GM12878 (cell line): ENCODE results near the gene SYT1. TPM values are rescaled to one million over a fixed set of nuclear protein-coding genes. Genes with fewer than 3 reads are reported as not detected.
"Not testable (repeated sequence)": the region's sequence is repeated elsewhere in the genome, so short reads cannot be mapped to it uniquely, and the experiment has no call there.

Source experiments
- ATAC-seq: fragments of 200-7000 bp; cut with Tn5 transposase; 3 replicates; pipeline ENCODE4 v1.9.1; 2020; ENCODE audit warnings: mild to moderate bottlenecking, moderate library complexity
- BruUV-seq: library from RNA; stranded (reverse); fragments of 400-500 nt; replicated peaks from 2 replicates; lab custom pipeline; 2021; lab: Mats Ljungman, UMichigan
- CTCF ChIA-PET: fragments of 300-600 bp; sonication (Branson Sonifier 250); formaldehyde crosslinking; extraction: SDS; loops from one replicate; lab custom pipeline; 2021; ENCODE audit warnings: inconsistent platforms; lab: Yijun Ruan, JAX
- POLR2A ChIA-PET: fragments of 350-600 bp; formaldehyde crosslinking; extraction: SDS; loops from one replicate; lab custom pipeline; 2021; ENCODE audit warnings: inconsistent platforms; lab: Charles Lee
- RAD21 ChIA-PET: fragments of 300-600 bp; sonication (Branson Sonifier 250); formaldehyde crosslinking; loops from one replicate; lab custom pipeline; 2023; ENCODE audit warnings: antibody characterized with exemption; ENCODE audit not compliant: unreplicated experiment; lab: Charles Lee
- SMC1A ChIA-PET: fragments of 300-600 bp; sonication (Branson Sonifier 250); formaldehyde crosslinking; loops from one replicate; lab custom pipeline; 2023; ENCODE audit not compliant: unreplicated experiment, uncharacterized antibody; lab: Charles Lee
- DNase-seq: peaks from one replicate; pipeline ENCODE4 v3.0.0-alpha.2; 2011; ENCODE audit warnings: low read depth, low spot score
- FAIRE-seq: peaks from 3 replicates; lab custom pipeline; 2011; peaks lifted over from hg19 to GRCh38; lab: Jason Lieb, UNC
- H2AFZ ChIP-seq: 2 replicates; pipeline ENCODE4 v1.6.0; 2011; ENCODE audit warnings: low read depth, low read length, control low read depth; ENCODE audit not compliant: control insufficient read depth
- H3K27ac ChIP-seq: 2 replicates; pipeline ENCODE4 v1.5.1; 2011; ENCODE audit warnings: control low read depth; ENCODE audit not compliant: control insufficient read depth, insufficient read depth
- H3K27me3 ChIP-seq, 2 experiments: replicated peaks in 1 of 2; 2 replicates each; pipeline versions ENCODE4 v1.6.0 to v1.6.1; 2011; ENCODE audit warnings: low read length in 1 of 2; ENCODE audit not compliant: control insufficient read depth in 2 of 2, insufficient read depth in 2 of 2
- H3K36me3 ChIP-seq, 2 experiments: 2 replicates each; pipeline ENCODE4 v1.5.1; 2011; ENCODE audit warnings: low read length in 1 of 2; ENCODE audit not compliant: control insufficient read depth in 2 of 2, insufficient read depth in 2 of 2
- H3K4me1 ChIP-seq: 2 replicates; pipeline ENCODE4 v1.6.1; 2011; ENCODE audit warnings: mild to moderate bottlenecking, low read length, moderate library complexity, mixed read lengths; ENCODE audit not compliant: control insufficient read depth, insufficient read depth
- H3K4me2 ChIP-seq: 2 replicates; pipeline ENCODE4 v1.6.0; 2011; ENCODE audit warnings: control low read depth; ENCODE audit not compliant: control insufficient read depth, insufficient read depth
- H3K4me3 ChIP-seq: fragments of 200-600 bp; sonication (generic); 2 replicates; pipeline ENCODE4 v1.5.1; 2016
- H3K79me2 ChIP-seq: 2 replicates; pipeline ENCODE4 v1.6.0; 2011; ENCODE audit warnings: low read length; ENCODE audit not compliant: control insufficient read depth, insufficient read depth
- H3K9ac ChIP-seq: 2 replicates; pipeline ENCODE4 v1.8.0; 2011; ENCODE audit warnings: low read length, control low read depth, mixed read lengths; ENCODE audit not compliant: control insufficient read depth, insufficient read depth
- H3K9me3 ChIP-seq: replicated peaks from 3 replicates; pipeline ENCODE4 v1.5.1; 2011; ENCODE audit warnings: mild to moderate bottlenecking, low read length; ENCODE audit not compliant: control insufficient read depth, insufficient read depth
- H4K20me1 ChIP-seq: 2 replicates; pipeline ENCODE4 v1.6.0; 2011; ENCODE audit not compliant: control insufficient read depth, insufficient read depth
- CBX5 ChIP-seq: sonication (generic); IDR thresholded peaks from 2 replicates; pipeline ENCODE4 v1.6.1; 2016; ENCODE audit warnings: low read depth, moderate library complexity, mild to moderate bottlenecking, inconsistent platforms
- MEF2B ChIP-seq: fragments of 450-650 bp; IDR thresholded peaks from 2 replicates; pipeline ENCODE4 v1.6.1; 2018; ENCODE audit warnings: mild to moderate bottlenecking, moderate library complexity; ENCODE audit not compliant: partially characterized antibody, poor library complexity, severe bottlenecking
- SMAD1 ChIP-seq: fragments of 450-650 bp; IDR thresholded peaks from 2 replicates; pipeline ENCODE4 v1.6.1; 2018; ENCODE audit warnings: mild to moderate bottlenecking, low read depth; ENCODE audit not compliant: partially characterized antibody
- WGBS: methylation state at CpG from one replicate; pipeline ENCODE4 v1.1.6; 2016; ENCODE audit warnings: low lambda C conversion rate; ENCODE audit not compliant: insufficient replicate concordance, insufficient coverage; ENCODE audit errors: missing lambda C conversion rate; 5-methylcytosine and 5-hydroxymethylcytosine counted together
- in situ Hi-C: fragments of 300-500 bp; cut with MboI; formaldehyde crosslinking; loops from 9 replicates; pipeline ENCODE4 v1.14.3; 2018; ENCODE audit warnings: mixed read lengths
- intact Hi-C: fragments of 100-400 bp; cut with micrococcal nuclease; formaldehyde crosslinking; loops from one replicate; pipeline ENCODE4 v1.14.2; 2022; ENCODE audit not compliant: unreplicated experiment
- polyA plus RNA-seq, 11 experiments: library from polyadenylated mRNA; depleted of rRNA in 4 of 11; unstranded in 6 of 11; stranded (reverse) in 5 of 11; fragments of >200 nt; fragmentation: Nextera tagmentation in 4 of 11; fragmentation: Illumina TruSeq in 1 of 11; extraction: Ambion mirVana in 4 of 11; extraction: Trizol in 1 of 11; gene quantifications; 1 replicate in 1 of 11; 2 replicates in 10 of 11; pipeline versions ENCODE4 v1.2.1 to v1.2.3, GENCODE V29; 2011 to 2016; ENCODE audit warnings: inconsistent platforms in 2 of 11, missing spikeins in 2 of 11, low read depth in 1 of 11
- total RNA-seq, 4 experiments: library from RNA; depleted of rRNA in 3 of 4; stranded (reverse); fragments of >200 nt in 3 of 4; fragmentation: Illumina TruSeq in 1 of 4; extraction: Trizol in 1 of 4; gene quantifications; 2 replicates each; pipeline versions ENCODE4 v1.2.1 to v1.2.3, GENCODE V29; 2013 to 2021
- TF ChIP-seq, protein P1 (sequence below): fragments of 450-650 bp; IDR thresholded peaks from 2 replicates; pipeline ENCODE4 v1.6.1; 2016; ENCODE audit warnings: mild to moderate bottlenecking
- TF ChIP-seq, protein P2 (sequence below): fragments of 450-650 bp; IDR thresholded peaks from 2 replicates; pipeline ENCODE4 v1.6.1; 2017; ENCODE audit warnings: borderline replicate concordance

SYT1 gene
- total and polyA plus RNA-seq, 10 of the 15 experiments (the other 5 are each of a cell fraction or from before 2014, with no cell fraction given): 0.10 to 0.28 TPM; not detected in 8

DNA sequence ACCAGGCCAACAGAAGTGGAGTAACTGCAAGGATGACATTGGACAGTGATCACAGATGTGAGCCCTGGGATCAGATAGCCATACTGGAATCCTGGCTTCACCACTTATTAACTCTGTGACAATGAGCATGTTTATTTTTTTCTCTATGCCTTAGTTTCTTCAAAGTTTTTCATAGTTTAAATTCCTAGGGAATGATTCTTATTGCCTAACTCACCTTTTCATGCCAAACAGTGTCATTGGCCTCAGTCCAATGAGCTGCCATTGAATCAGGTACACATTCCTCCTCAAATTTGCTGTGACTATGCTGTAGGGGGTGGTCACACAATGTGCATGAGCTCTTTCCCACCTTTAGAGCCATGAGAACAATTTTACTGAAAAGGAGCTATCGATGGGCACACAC lies 342.3 kb downstream of the SYT1 start (continued):
- TF ChIP-seq, protein P1, sequence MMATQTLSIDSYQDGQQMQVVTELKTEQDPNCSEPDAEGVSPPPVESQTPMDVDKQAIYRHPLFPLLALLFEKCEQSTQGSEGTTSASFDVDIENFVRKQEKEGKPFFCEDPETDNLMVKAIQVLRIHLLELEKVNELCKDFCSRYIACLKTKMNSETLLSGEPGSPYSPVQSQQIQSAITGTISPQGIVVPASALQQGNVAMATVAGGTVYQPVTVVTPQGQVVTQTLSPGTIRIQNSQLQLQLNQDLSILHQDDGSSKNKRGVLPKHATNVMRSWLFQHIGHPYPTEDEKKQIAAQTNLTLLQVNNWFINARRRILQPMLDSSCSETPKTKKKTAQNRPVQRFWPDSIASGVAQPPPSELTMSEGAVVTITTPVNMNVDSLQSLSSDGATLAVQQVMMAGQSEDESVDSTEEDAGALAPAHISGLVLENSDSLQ: no peak
- TF ChIP-seq, protein P2, sequence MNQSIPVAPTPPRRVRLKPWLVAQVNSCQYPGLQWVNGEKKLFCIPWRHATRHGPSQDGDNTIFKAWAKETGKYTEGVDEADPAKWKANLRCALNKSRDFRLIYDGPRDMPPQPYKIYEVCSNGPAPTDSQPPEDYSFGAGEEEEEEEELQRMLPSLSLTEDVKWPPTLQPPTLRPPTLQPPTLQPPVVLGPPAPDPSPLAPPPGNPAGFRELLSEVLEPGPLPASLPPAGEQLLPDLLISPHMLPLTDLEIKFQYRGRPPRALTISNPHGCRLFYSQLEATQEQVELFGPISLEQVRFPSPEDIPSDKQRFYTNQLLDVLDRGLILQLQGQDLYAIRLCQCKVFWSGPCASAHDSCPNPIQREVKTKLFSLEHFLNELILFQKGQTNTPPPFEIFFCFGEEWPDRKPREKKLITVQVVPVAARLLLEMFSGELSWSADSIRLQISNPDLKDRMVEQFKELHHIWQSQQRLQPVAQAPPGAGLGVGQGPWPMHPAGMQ: no peak
- no peak for TF ChIP-seq SMAD1
- TF ChIP-seq CBX5: no peak
- no peak for TF ChIP-seq MEF2B

DNA sequence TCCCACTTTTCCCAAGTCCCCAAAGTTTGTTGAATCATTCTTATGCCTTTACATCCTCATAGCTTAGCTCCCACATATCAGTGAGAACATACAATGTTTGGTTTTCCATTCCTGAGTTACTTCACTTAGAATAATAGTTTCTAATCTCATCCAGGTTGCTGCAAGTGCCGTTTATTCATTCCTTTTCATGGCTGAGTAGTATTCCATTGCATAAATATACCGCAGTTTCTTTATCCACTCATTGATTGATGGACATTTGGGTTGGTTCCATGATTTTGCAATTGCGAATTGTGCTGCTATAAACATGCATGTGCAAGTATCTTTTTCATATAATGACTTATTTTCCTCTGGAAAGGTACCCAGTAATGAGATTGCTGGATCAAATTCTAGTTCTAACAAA lies 345.8 kb downstream of the SYT1 start:
- H3K79me2 ChIP-seq, FAIRE-seq, H3K4me3 ChIP-seq, DNase-seq, RAD21 ChIA-PET, H4K20me1 ChIP-seq, SMC1A ChIA-PET, intact Hi-C loops, H3K27me3 ChIP-seq, BruUV-seq, in situ Hi-C loops, H3K9ac ChIP-seq, H3K4me2 ChIP-seq, H3K36me3 ChIP-seq, CTCF ChIA-PET, POLR2A ChIA-PET, ATAC-seq, H2AFZ ChIP-seq, H3K4me1 ChIP-seq, H3K27ac ChIP-seq, H3K9me3 ChIP-seq: not testable (repeated sequence)
- 47% methylated on average over 3 of the region's 3 CpGs for WGBS
